GM03348 (cell line): ENCODE data around the gene MCEMP1.
"Not testable (repeated sequence)": the region's sequence is repeated elsewhere in the genome, so short reads cannot be mapped to it uniquely, and the experiment has no call there.

Experiments used
- DNase-seq: peaks from one replicate; pipeline ENCODE4 v3.0.0; 2012; ENCODE audit warnings: low spot score

MCEMP1 gene

DNA sequence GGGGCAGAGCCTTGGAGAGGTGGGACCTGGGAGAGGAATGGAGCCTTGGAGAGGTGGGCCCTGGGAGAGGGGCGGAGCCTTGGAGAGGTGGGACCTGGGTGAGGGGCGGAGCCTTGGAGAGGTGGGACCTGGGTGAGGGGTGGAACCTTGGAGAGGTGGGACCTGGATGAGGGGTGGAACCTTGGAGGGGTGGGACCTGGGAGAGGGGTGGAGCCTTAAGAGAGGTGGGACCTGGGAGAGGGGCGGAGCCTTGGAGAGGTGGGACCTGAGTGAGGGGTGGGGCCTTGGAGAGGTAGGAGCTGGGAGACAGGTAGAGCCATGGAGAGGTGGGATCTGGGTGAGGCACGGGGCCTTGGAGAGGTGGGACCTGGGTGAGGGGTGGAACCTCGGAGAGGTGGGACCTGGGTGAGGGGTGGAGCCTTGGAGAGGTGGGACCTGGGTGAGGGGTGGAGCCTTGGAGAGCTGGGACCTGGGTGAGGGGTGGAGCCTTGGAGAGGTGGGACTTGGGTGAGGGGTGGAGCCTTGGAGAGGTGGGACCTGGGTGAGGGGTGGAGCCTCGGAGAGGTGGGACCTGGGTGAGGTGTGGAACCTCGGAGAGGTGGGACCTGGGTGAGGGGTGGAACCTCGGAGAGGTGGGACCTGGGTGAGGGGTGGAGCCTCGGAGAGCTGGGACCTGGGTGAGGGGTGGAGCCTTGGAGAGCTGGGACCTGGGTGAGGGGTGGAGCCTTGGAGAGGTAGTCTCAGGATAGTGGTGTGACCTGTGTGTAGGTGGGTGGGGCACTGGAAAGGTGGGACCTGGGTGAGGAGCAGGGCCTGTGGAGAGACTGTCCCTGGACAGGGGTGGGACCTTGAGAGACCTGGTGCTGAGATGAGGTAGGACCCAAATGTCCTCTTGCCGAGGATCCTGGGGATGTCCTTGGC, 33.0 kb upstream of the MCEMP1 start:
- DNase-seq, result not testable (repeated sequence)

DNA sequence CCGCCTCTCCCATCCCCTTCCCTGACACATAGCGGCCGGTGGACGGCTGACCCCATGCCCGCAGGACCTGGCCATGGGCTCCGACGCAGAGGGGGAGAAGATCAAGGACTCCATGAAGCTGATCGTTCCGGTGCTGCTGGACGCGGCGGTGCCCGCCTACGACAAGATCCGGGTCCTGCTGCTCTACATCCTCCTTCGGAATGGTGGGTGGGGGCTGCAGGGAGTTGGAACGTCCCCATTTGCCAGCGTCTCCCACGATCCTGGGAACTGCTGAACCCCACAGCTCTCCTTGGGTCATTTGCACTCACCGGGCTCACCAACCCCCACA, 32.4 kb upstream of the MCEMP1 start:
- no peak for DNase-seq

- DNase-seq, result no peak
Measured at GRCh38 chr19:7645163-7645562, 31.7 kb upstream of the MCEMP1 start.

- no peak for DNase-seq
Measured at GRCh38 chr19:7645656-7646425, 31.0 kb upstream of the MCEMP1 start.

DNA sequence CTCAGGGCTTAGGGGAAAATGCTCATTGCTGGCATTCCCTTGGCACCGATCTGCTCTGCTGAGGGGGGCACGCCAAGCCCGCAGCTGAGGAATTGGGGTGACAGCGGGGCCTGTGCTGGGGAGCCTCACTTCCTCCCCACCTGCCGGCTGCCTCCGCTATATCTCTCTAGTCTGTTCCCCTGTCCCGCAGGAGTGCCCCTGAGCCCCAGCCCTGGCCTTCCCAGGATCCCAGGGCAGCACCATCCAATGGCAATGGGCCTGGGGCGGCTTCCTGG, 30.5 kb upstream of the MCEMP1 start:
- no peak for DNase-seq

GRCh38 chr19:7647156-7647555, 29.7 kb upstream of the MCEMP1 start:
- DNase-seq, result no peak

DNA sequence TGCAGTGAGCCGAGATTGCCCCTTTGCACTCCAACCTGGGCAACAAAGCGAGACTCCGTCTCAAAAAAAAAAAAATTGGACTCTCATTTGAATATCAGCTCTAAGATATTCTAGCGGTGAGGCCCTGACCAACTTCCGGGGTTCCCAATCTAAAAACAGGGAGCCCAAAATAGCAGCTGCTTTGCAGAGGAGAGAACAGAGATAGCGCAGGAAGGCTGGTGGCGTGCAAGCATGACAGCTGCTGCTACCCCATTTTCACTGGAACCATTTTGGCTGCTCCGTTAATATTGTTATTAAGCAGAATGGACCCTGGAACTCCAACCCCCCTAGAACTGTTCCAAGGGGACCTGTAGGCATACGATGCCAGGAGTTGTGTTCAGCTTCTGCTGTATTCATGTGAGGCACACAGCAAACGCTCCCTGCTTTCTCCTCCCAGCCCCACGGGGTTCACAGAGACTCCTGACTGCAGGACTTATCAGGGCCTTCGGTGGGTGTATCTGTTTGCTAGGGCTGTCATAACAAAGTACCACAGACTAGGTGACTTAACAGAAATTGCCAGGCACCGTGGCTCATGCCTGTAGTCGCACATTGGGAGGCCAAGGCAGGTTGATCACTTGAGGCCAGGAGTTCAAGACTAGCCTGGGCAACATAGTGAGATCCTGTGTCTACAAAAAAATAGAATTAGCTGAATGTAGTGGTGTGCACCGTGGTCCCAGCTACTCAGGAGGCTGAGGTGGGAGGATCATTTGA, 28.4 kb upstream of the MCEMP1 start:
- no peak for DNase-seq

- no peak for DNase-seq
Measured at GRCh38 chr19:7650148-7650547, 26.7 kb upstream of the MCEMP1 start.

GRCh38 chr19:7652061-7652641, 24.7 kb upstream of the MCEMP1 start:
- DNase-seq, result peak; percentile 88

GRCh38 chr19:7654401-7654800, 22.5 kb upstream of the MCEMP1 start:
- no peak for DNase-seq

DNA sequence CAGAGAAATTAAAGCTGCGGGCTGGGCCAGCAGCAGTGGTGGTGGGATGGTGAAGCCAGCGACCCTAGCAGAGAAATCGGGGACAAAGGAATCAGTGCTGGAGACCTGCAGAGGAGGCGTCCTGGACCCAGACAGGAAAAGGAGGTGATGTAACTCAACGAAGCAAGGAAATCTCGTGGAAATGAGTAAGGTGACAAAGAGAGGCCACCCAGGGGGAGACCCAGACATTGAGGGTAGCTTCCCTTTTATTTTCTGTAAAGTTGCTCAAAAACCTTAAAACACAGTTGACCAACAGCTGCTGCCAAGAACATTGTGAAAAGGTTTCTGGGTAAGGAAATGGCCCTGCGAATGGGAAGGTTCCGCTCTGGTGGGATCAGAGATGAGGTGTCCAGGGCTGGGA, 21.3 kb upstream of the MCEMP1 start:
- no peak for DNase-seq

GRCh38 chr19:7657131-7657751, 19.6 kb upstream of the MCEMP1 start:
- no peak for DNase-seq

DNA sequence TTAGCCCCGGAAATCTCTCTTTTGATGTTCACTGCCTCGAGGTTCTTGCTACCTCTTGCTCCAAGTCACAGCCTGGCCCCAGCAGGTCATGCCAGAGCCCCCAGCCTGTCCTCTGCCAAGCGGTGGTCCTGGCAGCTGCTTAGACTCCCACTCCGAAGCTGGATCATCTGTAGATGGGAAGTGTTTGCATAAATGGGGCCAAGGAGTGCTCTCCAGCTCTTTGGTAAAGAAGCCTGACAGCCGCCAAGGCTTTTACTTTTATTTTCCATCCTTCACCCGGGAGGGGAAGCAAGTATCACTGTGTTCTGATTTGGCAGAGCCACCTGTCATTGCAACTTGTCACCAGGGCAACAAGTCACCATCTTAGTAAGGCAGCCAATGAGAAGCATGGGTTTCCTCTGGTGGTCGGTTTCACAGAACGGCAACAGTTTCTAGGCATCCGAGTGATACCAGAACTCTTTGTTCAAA, 18.6 kb upstream of the MCEMP1 start:
- DNase-seq, result no peak

DNA sequence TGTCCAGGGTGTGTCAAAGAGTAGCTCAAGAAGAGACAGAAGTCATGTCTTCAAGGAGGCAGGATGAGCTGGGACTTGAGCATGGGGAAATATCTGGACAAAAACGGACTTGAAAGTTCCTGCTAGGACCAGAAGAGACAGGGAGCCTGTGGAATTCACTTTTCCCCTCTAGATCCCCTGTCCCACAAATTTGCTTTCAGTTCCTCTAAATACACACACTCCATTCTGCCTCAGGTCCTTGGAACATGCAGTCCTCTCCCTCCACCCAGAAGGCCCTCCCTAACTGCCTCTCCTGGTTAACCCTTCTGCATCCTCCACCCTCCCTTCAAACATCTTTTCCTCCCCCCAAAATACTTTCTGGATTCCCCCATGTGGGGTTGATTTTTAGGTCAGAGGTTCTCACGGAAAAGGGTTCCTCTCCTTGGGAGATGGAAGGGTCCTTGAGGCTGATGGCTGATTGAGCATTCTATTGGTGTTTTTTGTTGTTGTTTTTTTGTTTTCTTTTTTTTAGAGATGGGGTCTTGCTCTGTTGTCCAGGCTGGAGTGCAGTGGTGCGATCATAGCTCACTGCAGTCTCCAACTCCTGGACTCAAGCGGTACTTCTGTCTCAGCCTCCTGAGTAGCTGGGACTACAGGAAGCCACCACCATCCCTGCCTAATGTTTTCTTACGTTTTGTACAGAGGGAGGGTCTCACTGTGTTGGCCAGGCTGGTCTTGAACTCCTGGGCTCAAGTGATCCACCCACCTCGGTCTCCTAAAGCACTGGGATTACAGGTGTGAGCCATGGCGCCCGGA, 14.9 kb upstream of the MCEMP1 start:
- DNase-seq, result no peak

DNA sequence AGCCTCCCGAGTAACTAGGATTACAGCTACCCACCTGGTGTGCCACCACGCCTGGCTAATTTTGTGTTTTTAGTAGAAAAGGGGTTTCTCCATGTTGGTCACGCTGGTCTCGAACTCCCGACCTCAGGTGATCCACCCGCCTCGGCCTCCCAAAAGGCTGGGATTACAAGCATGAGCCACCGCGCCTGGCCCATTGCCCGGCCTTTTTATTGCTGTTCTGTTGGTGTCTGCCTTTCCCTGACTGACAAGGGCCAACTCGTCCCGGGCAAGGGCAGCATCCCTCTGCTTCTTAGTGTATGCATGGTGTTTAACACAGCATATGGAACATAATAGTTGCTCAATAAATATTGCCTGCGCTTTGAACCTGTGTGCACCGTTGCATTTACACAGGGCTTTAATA, 14.2 kb upstream of the MCEMP1 start:
- no peak for DNase-seq

DNA sequence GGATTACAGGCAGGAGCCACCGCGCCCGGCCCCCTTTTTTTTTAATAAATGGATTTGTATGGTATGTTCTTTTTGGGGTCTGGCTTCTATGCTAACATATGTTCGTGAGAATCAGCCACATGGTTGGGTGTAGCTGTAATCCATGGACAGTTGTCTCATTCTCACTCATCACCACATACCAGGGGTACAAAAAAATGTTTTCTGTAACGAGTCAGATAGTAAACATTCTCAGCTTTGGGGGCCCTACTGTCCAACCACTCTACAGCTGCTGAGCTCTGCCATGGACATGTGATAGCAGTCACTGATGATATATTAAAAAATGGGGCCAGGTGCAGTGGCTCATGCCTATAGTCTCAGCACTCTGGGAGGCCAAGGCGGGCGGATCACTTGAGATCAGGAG, 13.2 kb upstream of the MCEMP1 start:
- no peak for DNase-seq

DNA sequence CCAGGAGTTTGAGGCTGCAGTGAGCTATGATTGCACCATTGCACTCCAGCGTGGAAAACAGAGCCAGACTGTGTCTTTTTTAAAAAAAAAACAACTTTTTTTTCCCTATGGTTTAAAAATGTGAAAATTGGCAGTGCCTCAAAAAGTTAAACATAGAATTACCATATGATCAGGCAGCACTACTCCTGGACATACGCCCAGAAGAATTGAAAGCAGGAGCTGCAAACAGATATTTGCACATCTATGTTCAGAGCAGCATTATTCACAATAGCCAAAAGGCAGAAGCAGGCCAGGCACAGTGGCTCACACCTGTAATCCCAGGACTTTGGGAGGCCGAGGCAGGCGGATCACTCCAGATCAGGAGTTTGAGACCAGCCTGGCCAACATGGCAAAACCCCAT, 11.8 kb upstream of the MCEMP1 start:
- DNase-seq, result no peak

DNA sequence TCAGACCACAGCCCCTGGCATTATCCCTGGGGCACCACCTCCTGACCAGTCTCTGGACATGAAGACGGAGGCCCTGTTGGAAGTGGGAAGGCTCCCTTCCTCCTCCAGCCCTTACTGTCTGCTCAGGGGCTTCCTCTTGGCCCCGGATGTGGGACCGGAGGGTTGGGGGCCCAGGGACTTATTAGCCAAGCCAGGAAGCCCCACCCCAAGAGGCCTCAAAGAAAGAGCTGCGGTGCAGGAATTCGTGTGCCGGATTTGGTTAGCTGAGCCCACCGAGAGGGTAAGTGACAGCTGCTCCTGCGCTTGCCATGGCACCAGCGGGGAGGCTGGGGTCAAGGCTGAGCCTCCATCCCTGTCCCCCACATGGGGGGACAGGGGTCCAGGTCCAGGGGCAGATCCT, 8.0 kb upstream of the MCEMP1 start, which contains the start of gene RETN:
Gene RETN, plus strand, starts transcription at position 208 of the 400 bp plus-strand sequence. CDS start 278 bp downstream, outside the sequence.
- no peak for DNase-seq

- DNase-seq, result no peak
Measured at GRCh38 chr19:7669641-7670040, 7.2 kb upstream of the MCEMP1 start.

DNA sequence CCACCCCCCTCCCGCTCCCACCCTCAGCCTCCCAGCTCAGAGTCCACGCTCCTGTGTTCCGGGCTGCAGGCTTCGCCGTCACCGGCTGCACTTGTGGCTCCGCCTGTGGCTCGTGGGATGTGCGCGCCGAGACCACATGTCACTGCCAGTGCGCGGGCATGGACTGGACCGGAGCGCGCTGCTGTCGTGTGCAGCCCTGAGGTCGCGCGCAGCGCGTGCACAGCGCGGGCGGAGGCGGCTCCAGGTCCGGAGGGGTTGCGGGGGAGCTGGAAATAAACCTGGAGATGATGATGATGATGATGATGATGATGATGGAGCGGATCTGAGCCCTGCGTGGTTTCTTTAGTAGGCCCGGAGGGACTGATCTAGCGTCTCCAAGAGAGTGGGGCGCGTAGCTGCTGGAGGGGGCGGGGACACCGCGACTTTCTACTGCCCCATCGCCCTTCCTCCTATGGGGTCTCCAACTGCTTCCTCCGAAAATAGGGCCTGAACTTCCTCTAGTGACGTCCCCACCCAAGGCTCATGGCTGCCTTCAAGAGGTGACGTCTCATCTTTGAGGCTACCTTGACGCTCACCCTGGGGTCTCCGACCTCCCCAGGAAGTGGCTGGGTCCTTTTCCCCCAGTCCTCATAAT, 6.6 kb upstream of the MCEMP1 start:
- DNase-seq, result no peak

DNA sequence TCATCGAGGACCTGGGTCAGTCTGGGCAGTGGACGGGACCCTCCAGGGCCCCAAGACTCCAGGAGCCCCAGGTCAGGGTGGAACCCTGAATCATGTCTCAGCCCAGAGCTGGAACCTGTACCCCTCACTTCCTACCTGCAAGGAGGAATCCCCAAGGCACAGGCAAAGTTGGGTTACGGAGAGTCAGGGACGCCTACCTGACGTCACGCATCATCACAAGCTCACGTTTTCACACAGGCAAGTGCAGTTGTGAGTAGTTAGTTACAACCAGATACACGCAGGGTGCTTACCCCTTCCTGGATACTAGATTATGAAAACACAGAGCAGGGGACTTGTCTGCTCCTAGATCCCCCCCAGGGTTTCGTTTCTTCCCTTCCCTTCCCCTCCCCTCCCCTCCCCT, 6.1 kb upstream of the MCEMP1 start:
- DNase-seq, result no peak
